Measurements from ENCODE around the gene HMCN1.

HMCN1 gene

GRCh38 chr1:185990565-185990964, 256.4 kb downstream of the HMCN1 start:
- no peak for DNase-seq (ENCODE audit: low read depth)
- no peak overlapping the region for H3K4me3 ChIP-seq (ENCODE audit: low read depth, low read length)
- TF ChIP-seq CTCF (IDR thresholded peaks at IDR 0.05; ENCODE audit: low read depth, low read length, missing control alignments) = no peak

- no peak for TF ChIP-seq CTCF (IDR thresholded peaks at IDR 0.05; ENCODE audit: low read depth, low read length, missing control alignments)
- no peak overlapping the region for H3K4me3 ChIP-seq (ENCODE audit: low read depth, low read length)
- DNase-seq (ENCODE audit: low read depth) = no peak
Measured at GRCh38 chr1:185991266-185991665, 257.1 kb downstream of the HMCN1 start.

- no peak overlapping the region for H3K4me3 ChIP-seq (ENCODE audit: low read depth, low read length)
- no peak for TF ChIP-seq CTCF (IDR thresholded peaks at IDR 0.05; ENCODE audit: low read depth, low read length, missing control alignments)
- no peak for DNase-seq (ENCODE audit: low read depth)
Measured at GRCh38 chr1:185996211-185996610, 262.0 kb downstream of the HMCN1 start.

GRCh38 chr1:185998391-185998790, 264.2 kb downstream of the HMCN1 start:
- DNase-seq (ENCODE audit: low read depth) = no peak
- no peak for TF ChIP-seq CTCF (IDR thresholded peaks at IDR 0.05; ENCODE audit: low read depth, low read length, missing control alignments)
- H3K4me3 ChIP-seq (ENCODE audit: low read depth, low read length) = no peak overlapping the region

GRCh38 chr1:186002406-186002805, 268.2 kb downstream of the HMCN1 start:
- no peak overlapping the region for H3K4me3 ChIP-seq (ENCODE audit: low read depth, low read length)
- no peak for DNase-seq (ENCODE audit: low read depth)

GRCh38 chr1:186009039-186009737, 275.0 kb downstream of the HMCN1 start:
- DNase-seq (ENCODE audit: low read depth) = no peak
- no peak for TF ChIP-seq CTCF (IDR thresholded peaks at IDR 0.05; ENCODE audit: low read depth, low read length, missing control alignments)
- H3K4me3 ChIP-seq (ENCODE audit: low read depth, low read length) = no peak overlapping the region

More at GRCh38 chr1:186002406-186002805, 268.2 kb downstream of the HMCN1 start:
- no peak for TF ChIP-seq CTCF (IDR thresholded peaks at IDR 0.05; ENCODE audit: low read depth, low read length, missing control alignments)

Measured in GM12864 (cell line).